Measurements from ENCODE around the gene CAPNS2.

- TF ChIP-seq REST (IDR thresholded peaks at IDR 0.05; ENCODE audit: insufficient replicate concordance, low read depth) (no peak), CTCF (IDR thresholded peaks at IDR 0.05; ENCODE audit: insufficient read depth, low read length) (no peak)
Measured at GRCh38 chr16:55561319-55561848, 5.1 kb upstream of the CAPNS2 start.
